ENCODE results near the gene ELOVL5.

Gene ELOVL5

DNA sequence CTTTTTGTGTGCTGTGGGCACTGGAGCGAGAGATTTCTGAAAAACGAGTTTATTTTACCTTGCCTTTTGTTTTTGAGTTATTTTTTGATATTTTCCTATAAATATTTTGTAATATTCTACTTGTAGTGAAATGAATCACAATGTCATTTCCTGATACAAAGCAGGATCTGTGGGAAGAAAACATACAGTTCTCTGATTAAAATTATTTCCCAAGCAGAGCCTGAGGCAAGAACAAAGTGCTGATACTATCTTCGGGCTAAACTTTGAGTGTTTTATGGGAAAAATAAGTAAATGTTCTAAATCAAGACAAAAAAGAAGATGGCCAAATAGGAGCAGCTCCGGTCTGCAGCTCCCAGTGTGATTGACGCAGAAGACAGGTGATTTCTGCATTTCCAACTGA is 33.7 kb upstream of the ELOVL5 start:
- TF ChIP-seq EZH2phosphoT487 (IDR thresholded peaks at IDR 0.05; ENCODE audit: borderline replicate concordance) (no peak), CTCF (conservative IDR thresholded peaks at IDR 0.05; ENCODE audit: low read length) (no peak)
- no peaks in the 10 kb centered on the region for H3K9me3 ChIP-seq (ENCODE audit: insufficient read depth, low read depth, low read length)
- no peaks in the 10 kb centered on the region for H3K9me2 ChIP-seq (replicated peaks; ENCODE audit: low read depth, low read length)
- no peaks in the 10 kb centered on the region for H4K20me1 ChIP-seq (ENCODE audit: insufficient read depth, low read length, poor library complexity, severe bottlenecking)
- H2AFZ ChIP-seq (ENCODE audit: low read length): no peak overlapping the region
- H3K4me1 ChIP-seq (ENCODE audit: insufficient read depth, low read length, poor library complexity, severe bottlenecking): no peaks in the 10 kb centered on the region
- H3K36me3 ChIP-seq (ENCODE audit: insufficient read depth, low read length): no peaks in the 10 kb centered on the region
- H3K4me3 ChIP-seq (ENCODE audit: low read length, poor library complexity, severe bottlenecking): no peak overlapping the region
- H3K4me2 ChIP-seq (ENCODE audit: low read depth, low read length, poor library complexity, severe bottlenecking): no peak overlapping the region
- no peaks in the 10 kb centered on the region for H3K27me3 ChIP-seq (ENCODE audit: insufficient read depth, low read length, poor library complexity, severe bottlenecking)
- H3F3A ChIP-seq (ENCODE audit: low read depth): no peaks in the 10 kb centered on the region
- H3K9ac ChIP-seq (ENCODE audit: low read depth, low read length, poor library complexity, severe bottlenecking): no peak overlapping the region
- no peaks in the 10 kb centered on the region for H3K79me2 ChIP-seq (ENCODE audit: insufficient read depth, low read length)

- no peaks in the 10 kb centered on the region for H3K9me2 ChIP-seq (replicated peaks; ENCODE audit: low read depth, low read length)
- no peaks in the 10 kb centered on the region for H3K36me3 ChIP-seq (ENCODE audit: insufficient read depth, low read length)
- no peaks in the 10 kb centered on the region for H4K20me1 ChIP-seq (ENCODE audit: insufficient read depth, low read length, poor library complexity, severe bottlenecking)
- H3K4me2 ChIP-seq (ENCODE audit: low read depth, low read length, poor library complexity, severe bottlenecking): no peak overlapping the region
- no peaks in the 10 kb centered on the region for H3K9me3 ChIP-seq (ENCODE audit: insufficient read depth, low read depth, low read length)
- H3K79me2 ChIP-seq (ENCODE audit: insufficient read depth, low read length): no peaks in the 10 kb centered on the region
- H3K9ac ChIP-seq (ENCODE audit: low read depth, low read length, poor library complexity, severe bottlenecking): no peak overlapping the region
- no peaks in the 10 kb centered on the region for H3F3A ChIP-seq (ENCODE audit: low read depth)
- no peaks in the 10 kb centered on the region for H3K27me3 ChIP-seq (ENCODE audit: insufficient read depth, low read length, poor library complexity, severe bottlenecking)
- TF ChIP-seq CTCF (conservative IDR thresholded peaks at IDR 0.05; ENCODE audit: low read length) (no peak), EZH2phosphoT487 (IDR thresholded peaks at IDR 0.05; ENCODE audit: borderline replicate concordance) (no peak)
- no peaks in the 10 kb centered on the region for H3K4me1 ChIP-seq (ENCODE audit: insufficient read depth, low read length, poor library complexity, severe bottlenecking)
- H2AFZ ChIP-seq (ENCODE audit: low read length): no peak overlapping the region
- H3K4me3 ChIP-seq (ENCODE audit: low read length, poor library complexity, severe bottlenecking): no peak overlapping the region
Observed at GRCh38 chr6:53378208-53378607, 29.5 kb upstream of the ELOVL5 start.

DNA sequence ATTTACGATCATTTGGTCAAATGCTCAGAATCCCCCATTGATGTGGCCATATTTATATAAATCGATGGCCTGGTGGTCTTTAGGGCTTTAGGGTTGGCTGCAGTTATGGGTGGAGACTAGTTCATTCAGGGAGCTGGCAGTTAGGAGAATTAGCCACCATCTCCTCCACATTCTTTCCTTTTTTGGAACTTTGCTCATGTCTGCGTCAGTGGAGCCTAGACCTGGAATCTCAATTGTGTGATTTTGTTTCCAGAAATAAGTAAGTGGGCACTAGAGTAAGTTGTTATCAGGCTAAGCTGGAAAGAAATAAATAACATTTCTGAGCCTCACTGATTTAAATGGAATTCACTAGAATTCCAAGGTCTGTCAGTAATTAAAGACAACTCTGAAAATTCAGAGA is 29.0 kb upstream of the ELOVL5 start:
- Histone ChIP-seq H3F3A (ENCODE audit: low read depth) (no peaks in the 10 kb centered on the region), H3K27me3 (ENCODE audit: insufficient read depth, low read length, poor library complexity, severe bottlenecking) (no peaks in the 10 kb centered on the region), H3K9me3 (ENCODE audit: insufficient read depth, low read depth, low read length) (no peaks in the 10 kb centered on the region), H3K4me1 (ENCODE audit: insufficient read depth, low read length, poor library complexity, severe bottlenecking) (no peaks in the 10 kb centered on the region), H3K36me3 (ENCODE audit: insufficient read depth, low read length) (no peaks in the 10 kb centered on the region), H2AFZ (ENCODE audit: low read length) (no peak overlapping the region), H3K4me3 (ENCODE audit: low read length, poor library complexity, severe bottlenecking) (no peak overlapping the region), H3K4me2 (ENCODE audit: low read depth, low read length, poor library complexity, severe bottlenecking) (no peak overlapping the region), H3K9ac (ENCODE audit: low read depth, low read length, poor library complexity, severe bottlenecking) (no peak overlapping the region), H4K20me1 (ENCODE audit: insufficient read depth, low read length, poor library complexity, severe bottlenecking) (no peaks in the 10 kb centered on the region), H3K9me2 (replicated peaks; ENCODE audit: low read depth, low read length) (no peaks in the 10 kb centered on the region), H3K79me2 (ENCODE audit: insufficient read depth, low read length) (no peaks in the 10 kb centered on the region)
- no peak for TF ChIP-seq EZH2phosphoT487 (IDR thresholded peaks at IDR 0.05; ENCODE audit: borderline replicate concordance)
- TF ChIP-seq CTCF (conservative IDR thresholded peaks at IDR 0.05; ENCODE audit: low read length): no peak

Measured in Loucy (cell line).